Measurements from ENCODE around the gene GSTO1.

The GSTO1 gene

GRCh38 chr10:104307576-104308438 is 53.1 kb downstream of the GSTO1 start:
- DNase-seq: no peak

GRCh38 chr10:104308439-104308903 is 53.8 kb downstream of the GSTO1 start:
- no peak for DNase-seq

- no peak for DNase-seq
Measured at GRCh38 chr10:104309980-104310978, 55.6 kb downstream of the GSTO1 start.

- DNase-seq: no peak
Measured at GRCh38 chr10:104311184-104311720, 56.6 kb downstream of the GSTO1 start.

GRCh38 chr10:104314591-104315485 is 60.1 kb downstream of the GSTO1 start:
- no peak for DNase-seq

- DNase-seq: no peak
Measured at GRCh38 chr10:104315486-104315921, 60.8 kb downstream of the GSTO1 start.

- no peak for DNase-seq
Measured at GRCh38 chr10:104316321-104317099, 61.8 kb downstream of the GSTO1 start.
